Measurements from ENCODE around the gene ATXN1.

Gene ATXN1

GRCh38 chr6:16358531-16359138 lies 402.6 kb downstream of the ATXN1 start:
- no peak for DNase-seq (ENCODE audit: low spot score)

DNA sequence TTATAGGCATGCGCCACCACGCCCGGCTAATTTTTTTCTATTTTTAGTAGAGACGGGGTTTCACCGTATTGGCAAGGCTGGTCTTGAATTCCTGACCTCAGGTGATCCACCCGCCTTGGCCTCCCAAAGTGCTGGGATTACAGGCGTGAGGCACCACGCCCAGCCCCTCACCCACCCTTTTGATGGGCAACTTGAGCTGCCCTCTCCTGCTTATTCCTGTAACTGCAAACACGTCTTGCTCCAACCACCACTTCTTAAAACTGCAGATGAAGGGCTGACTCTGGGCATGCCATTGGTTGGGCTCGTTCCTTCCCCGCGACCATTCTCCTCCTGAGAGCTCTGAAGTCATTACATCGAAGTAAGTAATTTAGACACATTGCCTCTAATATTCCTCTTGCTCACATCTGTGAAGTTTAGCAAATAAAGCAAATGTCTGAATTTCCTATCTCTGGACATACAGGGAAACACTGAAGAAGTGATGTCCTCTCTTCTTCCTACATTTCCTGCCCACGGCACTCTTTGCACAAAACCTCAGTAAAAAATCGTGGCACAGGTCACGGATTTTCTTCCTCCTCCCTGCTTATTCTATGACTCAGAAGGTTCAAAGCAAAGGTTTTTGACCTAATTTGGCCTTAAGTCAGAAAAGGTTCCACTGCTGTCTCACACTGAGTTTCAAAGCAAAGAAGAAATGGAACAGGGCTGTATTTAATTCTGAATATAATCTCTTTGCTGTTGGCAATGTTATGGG lies 405.4 kb downstream of the ATXN1 start:
- no peak for DNase-seq (ENCODE audit: low spot score)

GRCh38 chr6:16355238-16355637 lies 406.0 kb downstream of the ATXN1 start:
- DNase-seq (ENCODE audit: low spot score), result no peak

- no peak for DNase-seq (ENCODE audit: low spot score)
Measured at GRCh38 chr6:16354692-16355091, 406.6 kb downstream of the ATXN1 start.

- no peak for DNase-seq (ENCODE audit: low spot score)
Measured at GRCh38 chr6:16352821-16353438, 408.3 kb downstream of the ATXN1 start.

GRCh38 chr6:16352258-16352635 lies 409.0 kb downstream of the ATXN1 start:
- no peak for DNase-seq (ENCODE audit: low spot score)

DNA sequence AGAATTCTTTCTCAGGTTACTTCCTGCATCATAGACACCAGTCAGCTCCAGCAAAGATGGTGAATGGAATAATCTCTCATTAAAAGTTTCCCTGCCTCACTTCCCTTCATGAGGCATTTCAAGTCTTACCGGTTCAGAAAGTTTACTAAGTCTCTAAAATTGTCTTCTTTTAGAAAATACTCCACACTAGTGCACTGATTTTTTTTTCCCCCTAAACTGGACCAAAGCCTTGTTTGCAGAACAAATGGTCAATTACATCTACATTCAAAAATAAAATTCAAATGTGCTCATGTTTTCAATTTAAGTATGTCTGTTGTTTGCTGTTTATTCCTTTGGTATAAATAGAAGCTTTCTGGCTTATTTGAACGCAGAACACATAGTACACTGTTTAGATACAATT lies 411.7 kb downstream of the ATXN1 start:
- DNase-seq (ENCODE audit: low spot score), result no peak

DNA sequence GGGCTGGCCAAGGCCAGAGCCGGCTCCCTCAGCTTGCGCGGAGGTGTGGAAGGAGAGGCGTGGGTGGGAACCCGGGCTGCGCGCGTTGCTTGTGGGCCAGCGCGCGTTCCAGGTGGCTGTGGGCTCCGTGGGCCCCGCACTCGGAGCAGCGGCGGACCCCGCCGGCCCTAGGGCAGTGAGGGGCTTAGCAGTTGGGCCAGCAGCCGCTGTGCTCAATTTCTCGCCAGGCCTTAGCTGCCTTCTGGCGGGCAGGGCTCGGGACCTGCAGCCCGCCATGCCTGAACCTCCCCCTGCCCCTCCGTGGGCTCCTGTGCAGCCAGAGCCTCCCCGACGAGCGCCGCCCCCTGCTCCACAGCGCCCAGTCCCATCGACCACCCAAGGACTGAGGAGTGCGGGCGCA lies 414.4 kb downstream of the ATXN1 start:
- no peak for DNase-seq (ENCODE audit: low spot score)

DNA sequence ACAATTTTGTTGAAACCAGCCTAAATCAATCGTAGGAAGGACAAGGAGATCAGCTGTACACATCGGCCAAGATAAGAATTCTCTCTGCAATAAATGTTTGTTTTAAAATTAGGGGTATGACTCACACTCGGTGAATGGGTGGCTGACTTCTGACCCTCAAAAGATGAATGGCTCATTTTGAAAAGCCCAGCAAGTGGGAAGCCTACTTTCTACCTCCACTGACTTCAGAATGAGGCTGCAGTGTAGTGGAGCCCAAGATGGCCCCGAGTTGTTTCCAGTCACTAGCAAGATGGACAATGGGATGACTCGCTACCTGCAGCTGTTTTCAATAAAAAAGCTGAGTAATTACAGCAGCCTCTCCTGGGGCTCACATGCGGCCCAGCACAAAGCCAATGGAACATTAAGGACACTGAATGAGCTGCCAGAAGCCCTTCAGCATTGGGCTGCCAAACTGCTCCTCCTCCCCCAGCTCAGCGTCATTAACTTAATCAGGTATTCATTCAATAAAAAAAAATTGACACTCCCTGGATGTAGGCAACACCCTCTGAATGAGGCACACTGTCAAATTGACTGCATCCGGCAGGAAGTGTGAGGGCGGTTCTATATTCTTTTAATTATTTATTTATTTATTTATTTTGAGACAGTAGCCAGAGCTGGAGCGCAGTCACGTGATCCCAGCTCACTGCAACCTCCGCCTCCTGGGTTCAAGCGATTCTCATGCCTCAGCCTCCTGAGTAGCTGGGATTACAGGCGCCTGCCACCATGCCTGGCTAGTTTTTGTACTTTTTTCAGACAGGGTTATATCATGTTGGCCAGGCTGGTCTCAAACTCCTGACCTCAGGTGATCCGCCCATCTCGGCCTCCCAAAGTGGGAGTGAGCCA lies 415.6 kb downstream of the ATXN1 start:
- no peak for DNase-seq (ENCODE audit: low spot score)

- no peak for DNase-seq (ENCODE audit: low spot score)
Measured at GRCh38 chr6:16344756-16345155, 416.5 kb downstream of the ATXN1 start.

GRCh38 chr6:16343593-16343992 lies 417.7 kb downstream of the ATXN1 start:
- DNase-seq (ENCODE audit: low spot score), result no peak

DNA sequence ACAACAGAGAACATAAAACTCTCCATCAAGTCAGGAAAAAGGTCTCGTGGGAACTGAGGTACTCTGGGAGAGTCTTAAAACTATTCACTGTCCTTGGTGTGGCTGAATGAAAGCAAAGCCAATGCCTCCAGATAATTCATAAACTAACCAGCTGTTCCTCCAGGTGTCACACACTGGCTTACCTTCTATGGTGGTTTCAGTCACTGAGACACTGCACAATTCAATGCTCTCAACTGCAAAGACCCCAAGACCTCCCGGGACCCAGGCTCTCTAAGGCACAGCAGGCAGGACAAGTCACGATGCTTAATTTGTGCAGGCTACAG lies 422.0 kb downstream of the ATXN1 start:
- DNase-seq (ENCODE audit: low spot score), result no peak

DNA sequence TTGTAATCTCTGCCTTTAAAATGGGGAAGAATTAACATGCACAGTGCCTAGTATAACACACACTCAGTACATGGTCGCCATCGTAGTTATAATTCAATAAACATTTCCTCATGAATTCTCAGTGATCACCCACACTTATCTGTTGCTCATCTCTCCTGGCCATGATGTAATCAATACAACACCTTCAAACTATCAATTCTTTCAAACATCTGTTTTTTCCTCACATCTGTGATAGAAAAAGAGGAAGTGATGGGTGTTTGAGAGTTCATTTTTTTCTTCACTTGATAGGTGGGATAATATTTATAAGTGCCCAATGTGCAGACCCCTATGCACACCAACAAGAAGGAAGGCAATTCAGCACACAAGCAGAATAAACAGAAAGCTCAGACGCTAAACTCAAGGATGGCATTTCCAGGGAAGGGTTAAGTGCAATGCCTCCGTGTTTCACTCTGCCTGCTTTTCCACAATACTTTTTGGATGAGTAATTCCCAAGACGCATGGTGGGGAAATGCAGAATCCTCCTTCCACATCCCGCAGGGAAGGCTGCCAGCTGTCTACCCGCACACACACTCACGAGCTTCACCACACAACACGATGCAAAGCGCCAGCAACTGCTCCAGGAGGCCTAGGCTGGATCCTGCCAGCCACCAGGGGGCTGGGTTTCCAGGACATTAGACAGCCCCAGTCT lies 422.5 kb downstream of the ATXN1 start:
- no peak for DNase-seq (ENCODE audit: low spot score)

DNA sequence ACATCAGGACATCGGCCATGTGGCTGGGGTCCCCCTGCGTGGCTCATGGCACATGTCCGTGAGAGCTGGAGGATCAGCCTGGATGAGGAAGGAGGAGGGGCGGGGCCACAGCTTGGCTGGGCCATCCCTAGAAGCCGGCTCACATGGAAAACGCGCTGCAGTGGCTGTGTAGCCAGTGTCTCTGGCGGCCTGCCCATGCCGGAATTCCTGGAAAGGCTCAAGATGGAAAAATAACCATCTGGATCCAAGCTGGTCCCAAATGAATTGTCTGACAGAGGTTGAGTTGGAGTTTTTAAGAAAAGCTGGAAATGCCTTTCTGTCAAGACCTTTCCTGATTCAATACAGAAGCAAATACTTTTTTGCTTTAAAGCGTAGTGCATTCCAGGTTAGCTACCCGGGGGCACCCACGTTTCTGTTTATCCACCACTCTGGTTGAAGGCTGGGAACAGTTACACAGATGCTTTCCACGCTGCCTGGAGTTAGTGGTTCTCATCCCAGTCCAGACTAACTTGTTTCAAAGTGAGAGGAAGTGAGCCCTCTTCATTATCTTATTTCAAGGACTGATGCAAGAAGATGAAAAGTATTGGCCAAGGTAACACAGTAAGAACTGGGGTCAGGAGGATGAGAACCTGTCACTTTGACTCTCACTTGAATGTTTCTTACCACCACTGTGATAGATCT lies 423.8 kb downstream of the ATXN1 start:
- DNase-seq (ENCODE audit: low spot score), result no peak

- DNase-seq (ENCODE audit: low spot score), result no peak
Measured at GRCh38 chr6:16336911-16337294, 424.4 kb downstream of the ATXN1 start.

DNA sequence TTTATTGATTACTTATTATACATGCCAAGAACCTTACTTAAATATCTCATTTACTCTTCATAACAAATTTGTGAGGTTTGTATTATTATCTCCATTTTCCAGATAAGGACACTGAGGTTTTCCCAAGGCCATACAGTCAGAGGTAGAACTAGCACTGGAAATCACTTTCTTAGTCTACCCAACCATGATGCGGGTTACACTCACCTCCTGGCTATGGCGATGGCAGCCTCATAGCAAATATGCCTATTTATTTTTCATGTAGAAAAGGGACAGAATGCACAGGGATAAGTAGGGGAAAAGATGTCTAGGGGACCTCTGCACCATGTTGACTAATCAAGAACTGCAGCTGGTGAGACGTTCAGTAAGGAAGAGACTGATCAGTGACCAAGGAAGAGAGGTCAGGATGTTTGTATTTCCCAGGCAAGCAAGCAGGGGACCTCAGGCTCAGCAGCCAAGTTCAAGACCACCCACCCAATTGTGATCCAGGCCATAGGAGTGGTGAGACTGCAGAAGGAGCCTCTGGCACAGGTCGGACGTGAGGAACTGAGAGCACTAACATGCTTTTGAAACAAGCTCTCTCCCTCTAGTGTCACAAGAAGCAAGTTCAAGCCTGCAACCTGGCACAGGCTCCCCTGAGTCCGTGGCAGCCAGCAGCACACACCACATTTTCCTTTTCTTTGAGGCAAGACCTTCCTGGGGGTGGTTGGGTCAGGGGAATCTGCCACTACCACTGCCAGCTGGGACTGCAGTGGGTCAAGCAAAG lies 425.0 kb downstream of the ATXN1 start:
- no peak for DNase-seq (ENCODE audit: low spot score)

DNA sequence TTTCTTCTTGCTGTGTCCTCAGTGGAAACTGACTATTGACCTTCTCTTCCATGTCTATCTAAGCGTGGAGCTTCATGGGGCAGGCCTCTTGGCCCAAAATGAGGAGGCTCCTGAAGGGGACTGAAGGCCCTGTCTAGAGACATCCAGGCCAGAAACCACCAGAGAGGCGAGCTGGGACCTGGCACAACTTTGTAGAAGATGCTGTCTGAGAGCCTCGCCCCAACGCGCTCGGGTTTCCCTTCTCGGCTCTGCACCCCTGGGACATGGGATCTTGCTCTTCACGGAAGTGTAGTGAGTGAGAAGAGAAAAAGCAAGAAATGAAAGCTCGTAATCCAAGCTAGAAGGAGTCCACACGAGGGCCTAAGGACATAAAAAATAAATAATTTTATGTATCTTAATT lies 426.1 kb downstream of the ATXN1 start:
- DNase-seq (ENCODE audit: low spot score), result no peak

GRCh38 chr6:16334671-16335070 lies 426.6 kb downstream of the ATXN1 start:
- no peak for DNase-seq (ENCODE audit: low spot score)

GRCh38 chr6:16333580-16333979 lies 427.7 kb downstream of the ATXN1 start:
- DNase-seq (ENCODE audit: low spot score), result no peak

- peak; percentile 87 for DNase-seq (ENCODE audit: low spot score)
Measured at GRCh38 chr6:16332175-16332542, 429.1 kb downstream of the ATXN1 start.
